GM21367 (cell line): ENCODE data around the gene KLK12.

Experiments
- ATAC-seq: cut with Tn5 transposase; IDR thresholded peaks from one replicate; pipeline ENCODE4 v1.9.1; 2021; ENCODE audit not compliant: unreplicated experiment

KLK12 gene

GRCh38 chr19:50983625-50984292 lies 51.0 kb downstream of the KLK12 start, which contains the start of gene KLK7:
TSS of gene KLK7 (minus strand) at chr19:50983917. CDS start at chr19:50982399, 1,518 bp downstream.
- no peak for ATAC-seq

GRCh38 chr19:50982186-50982585 lies 52.6 kb downstream of the KLK12 start:
- ATAC-seq = no peak

GRCh38 chr19:50981587-50982146 lies 53.1 kb downstream of the KLK12 start:
- no peak for ATAC-seq

- no peak for ATAC-seq
Measured at GRCh38 chr19:50980208-50980607, 54.6 kb downstream of the KLK12 start.

GRCh38 chr19:50979758-50980157 lies 55.0 kb downstream of the KLK12 start:
- ATAC-seq = no peak
